ENCODE data around the gene DHRS2.

DHRS2 gene

GRCh38 chr14:23638414-23639047, 2.4 kb downstream of the DHRS2 start:
- no peak for TF ChIP-seq CTCF (IDR thresholded peaks at IDR 0.05; ENCODE audit: extremely low read depth, insufficient read depth, missing control alignments)
- no peak for DNase-seq (ENCODE audit: low spot score)
- in situ Hi-C loops (cut with MboI; ENCODE audit: low pct_unique_long_range_greater_than_20kb, low sequenced_read_pairs, unreplicated experiment) = no loop called here

- in situ Hi-C loops (cut with MboI; ENCODE audit: low pct_unique_long_range_greater_than_20kb, low sequenced_read_pairs, unreplicated experiment) = no loop called here
- no peak for TF ChIP-seq CTCF (IDR thresholded peaks at IDR 0.05; ENCODE audit: extremely low read depth, insufficient read depth, missing control alignments)
- DNase-seq (ENCODE audit: low spot score) = no peak
Observed at GRCh38 chr14:23639048-23639890, 3.1 kb downstream of the DHRS2 start.

- DNase-seq (ENCODE audit: low spot score) = no peak
- TF ChIP-seq CTCF (IDR thresholded peaks at IDR 0.05; ENCODE audit: extremely low read depth, insufficient read depth, missing control alignments) = no peak
- in situ Hi-C loops (cut with MboI; ENCODE audit: low pct_unique_long_range_greater_than_20kb, low sequenced_read_pairs, unreplicated experiment) = no loop called here
Observed at GRCh38 chr14:23639891-23640523, 3.8 kb downstream of the DHRS2 start.

GRCh38 chr14:23640524-23641141, 4.5 kb downstream of the DHRS2 start:
- DNase-seq (ENCODE audit: low spot score) = no peak
- in situ Hi-C loops (cut with MboI; ENCODE audit: low pct_unique_long_range_greater_than_20kb, low sequenced_read_pairs, unreplicated experiment) = no loop called here
- no peak for TF ChIP-seq CTCF (IDR thresholded peaks at IDR 0.05; ENCODE audit: extremely low read depth, insufficient read depth, missing control alignments)

GRCh38 chr14:23641180-23641914, 5.2 kb downstream of the DHRS2 start:
- no peak for TF ChIP-seq CTCF (IDR thresholded peaks at IDR 0.05; ENCODE audit: extremely low read depth, insufficient read depth, missing control alignments)
- DNase-seq (ENCODE audit: low spot score) = no peak
- in situ Hi-C loops (cut with MboI; ENCODE audit: low pct_unique_long_range_greater_than_20kb, low sequenced_read_pairs, unreplicated experiment) = no loop called here
